Testis (tissue), 3 donors: ENCODE measurements around the gene GLS2. TPM values are rescaled to one million over a fixed set of nuclear protein-coding genes. Genes with fewer than 3 reads are reported as not detected.
A peak's percentile ranks its signal among the peaks of the same experiment; 100 is the strongest.

Experiments
- DNase-seq: peaks from one replicate; pipeline ENCODE4 v3.0.0-alpha.2; 2019
- H3K27ac ChIP-seq, 2 donors: fragments of 200-600 bp; sonication (generic); one replicate each; pipeline ENCODE4 v1.5.1; 2019
- H3K27me3 ChIP-seq: fragments of 200-600 bp; sonication (generic); one replicate; pipeline ENCODE4 v1.5.1; 2019
- H3K36me3 ChIP-seq: fragments of 200-600 bp; sonication (generic); one replicate; pipeline ENCODE4 v1.5.1; 2017; ENCODE audit warnings: low read depth; ENCODE audit errors: missing control alignments
- H3K4me1 ChIP-seq: fragments of 200-600 bp; sonication (generic); one replicate; pipeline ENCODE4 v1.5.1; 2019
- H3K4me3 ChIP-seq, 2 donors: fragments of 200-600 bp; sonication (generic); one replicate each; pipeline ENCODE4 v1.5.1; 2017 to 2019
- H3K9me3 ChIP-seq: fragments of 200-600 bp; sonication (generic); one replicate; pipeline ENCODE4 v1.5.1; 2017
- CTCF ChIP-seq, 3 experiments: fragments of 450-650 bp in 2 of 3; fragments of 200-600 bp in 1 of 3; sonication (generic) in 1 of 3; IDR thresholded peaks; one replicate each; pipeline ENCODE4 v1.5.1; 2016 to 2019; ENCODE audit warnings: antibody characterized with exemption in 3 of 3, mild to moderate bottlenecking in 2 of 3, moderate library complexity in 1 of 3
- POLR2A ChIP-seq: fragments of 450-650 bp; IDR thresholded peaks from one replicate; pipeline ENCODE4 v1.6.1; 2017; ENCODE audit warnings: antibody characterized with exemption, mild to moderate bottlenecking, moderate library complexity
- WGBS, 2 donors: methylation state at CpG; one replicate each; pipeline ENCODE4 v1.1.5; 2018; 5-methylcytosine and 5-hydroxymethylcytosine counted together
- intact Hi-C: fragments of 100-400 bp; cut with DNase I; formaldehyde crosslinking; loops from one replicate; pipeline ENCODE4 v1.15.1; 2023; ENCODE audit warnings: low total_unique reads
- polyA plus RNA-seq: library from polyadenylated mRNA; stranded (reverse); fragments of 350-450 nt; fragmentation: Illumina TruSeq; extraction: RNeasy Lipid Tissue Mini Kit (QIAGEN cat#74804); gene quantifications from one replicate; pipeline ENCODE4 v1.2.3, GENCODE V29; 2014; ENCODE audit warnings: low read depth, low replicate concordance; ENCODE audit not compliant: insufficient read depth
- total RNA-seq, 2 donors: library from RNA; depleted of rRNA; stranded (reverse); fragments of >200 nt; gene quantifications; one replicate each; pipeline ENCODE4 v1.2.3, GENCODE V29; 2016

The GLS2 gene
- total and polyA plus RNA-seq, 3 donors from 2014 or later = 2.2 to 4.7 (median 3.8) TPM

- no peaks in the 10 kb centered on the region for H3K27me3 ChIP-seq
- H3K27ac ChIP-seq = no peak overlapping the region
- DNase-seq = no peak
- intact Hi-C loops = no loop called here
- no peak overlapping the region for H3K4me3 ChIP-seq
- no peaks in the 10 kb centered on the region for H3K9me3 ChIP-seq
- WGBS, 2 donors = 86 to 91% methylated on average over 4 of the region's 4 CpGs
- TF ChIP-seq POLR2A (no peak), CTCF (IDR thresholded peaks at IDR 0.05) (no peak)
- H3K36me3 ChIP-seq = no peaks in the 10 kb centered on the region
- H3K4me1 ChIP-seq = no peaks in the 10 kb centered on the region
Measured at GRCh38 chr12:56457817-56458216, 30.1 kb downstream of the GLS2 start.

- 87 to 97% methylated on average over 3 to 5 of the region's 5 CpGs for WGBS, 2 donors
- no peak for DNase-seq
Measured at GRCh38 chr12:56454557-56454956, 33.4 kb downstream of the GLS2 start, which contains the start of gene MIP. Gene MIP (minus strand): TSS chr12:56454657. CDS start chr12:56454613, 44 bp downstream.

GRCh38 chr12:56451147-56451546 lies 36.8 kb downstream of the GLS2 start:
- Histone ChIP-seq H3K27ac (no peak overlapping the region), H3K27me3 (no peaks in the 10 kb centered on the region), H3K4me1 (no peaks in the 10 kb centered on the region), H3K9me3 (no peaks in the 10 kb centered on the region), H3K36me3 (no peaks in the 10 kb centered on the region), H3K4me3 (no peak overlapping the region)
- 75 to 79% methylated on average over 5 of the region's 5 CpGs for WGBS, 2 donors
- TF ChIP-seq CTCF (IDR thresholded peaks at IDR 0.05) (no peak), POLR2A (no peak)
- intact Hi-C loops = no loop called here
- no peak for DNase-seq

More at GRCh38 chr12:56454557-56454956, 33.4 kb downstream of the GLS2 start, which contains the start of gene MIP:
- Histone ChIP-seq H3K4me3 (no peak within 1 kb of the TSS), H3K36me3 (no peaks in the 10 kb centered on the region), H3K27ac (no peak within 1 kb of the TSS), H3K27me3 (no peaks in the 10 kb centered on the region), H3K4me1 (no peaks in the 10 kb centered on the region), H3K9me3 (no peaks in the 10 kb centered on the region)
- no peak for TF ChIP-seq CTCF (IDR thresholded peaks at IDR 0.05)
- intact Hi-C loops = no loop called here

- H3K36me3 ChIP-seq = no peaks in the 10 kb centered on the region
- no peaks in the 10 kb centered on the region for H3K9me3 ChIP-seq
- no peaks in the 10 kb centered on the region for H3K4me1 ChIP-seq
- TF ChIP-seq CTCF (IDR thresholded peaks at IDR 0.05) (no peak), POLR2A (no peak)
- no peak for DNase-seq
- intact Hi-C loops = no loop called here
- H3K4me3 ChIP-seq = no peak overlapping the region
- WGBS, 2 donors = 81 to 95% methylated on average over 3 of the region's 3 CpGs
- no peaks in the 10 kb centered on the region for H3K27me3 ChIP-seq
- H3K27ac ChIP-seq = no peak overlapping the region
Measured at GRCh38 chr12:56450241-56450640, 37.7 kb downstream of the GLS2 start.

- Histone ChIP-seq H3K27me3 (no peaks in the 10 kb centered on the region), H3K9me3 (no peaks in the 10 kb centered on the region), H3K36me3 (no peaks in the 10 kb centered on the region), H3K27ac (peak overlapping the region; percentile 91 to 93), H3K4me3 (peak overlapping the region; percentile 68 to 95), H3K4me1 (no peaks in the 10 kb centered on the region)
- no peak for DNase-seq
- TF ChIP-seq POLR2A (no peak), CTCF (IDR thresholded peaks at IDR 0.05) (no peak)
- intact Hi-C loops = no loop called here
- 25 to 28% methylated on average over 5 of the region's 5 CpGs for WGBS, 2 donors
Measured at GRCh38 chr12:56449622-56449984, 38.4 kb downstream of the GLS2 start.
